Cardiac fibroblast (primary cell): Measurements from ENCODE around the gene NR1I2.

Source experiments
- DNase-seq, 2 donors: peaks; one replicate each; pipeline versions ENCODE4 v3.0.0 to v3.0.0-alpha.2; 2010; ENCODE audit warnings: low read depth in 2 of 2
- H3K4me3 ChIP-seq, 2 donors: replicated peaks in 1 of 2; 1 replicate in 1 of 2; 2 replicates in 1 of 2; pipeline ENCODE4 v1.5.1; 2011; ENCODE audit warnings: low read depth in 2 of 2, low read length in 2 of 2, mild to moderate bottlenecking in 2 of 2, moderate library complexity in 1 of 2
- CTCF ChIP-seq: IDR thresholded peaks from one replicate; pipeline ENCODE4 v1.5.1; 2011; ENCODE audit warnings: low read depth, mild to moderate bottlenecking, low read length, inconsistent platforms

NR1I2 gene

GRCh38 chr3:119781330-119782198, at the start of gene NR1I2:
NR1I2 (plus strand) TSS chr3:119782101.
- DNase-seq = no peak
- no peak within 1 kb of the TSS for H3K4me3 ChIP-seq
- TF ChIP-seq CTCF = no peak

- no peak for DNase-seq
- TF ChIP-seq CTCF = no peak
- no peak overlapping the region for H3K4me3 ChIP-seq
Observed at GRCh38 chr3:119733812-119734211, 48.1 kb upstream of the NR1I2 start.

- no peak for TF ChIP-seq CTCF
- H3K4me3 ChIP-seq = no peak overlapping the region
Observed at GRCh38 chr3:119738741-119739140, 43.2 kb upstream of the NR1I2 start.

GRCh38 chr3:119741657-119742590, 40.0 kb upstream of the NR1I2 start:
- TF ChIP-seq CTCF = no peak

More at GRCh38 chr3:119738741-119739140, 43.2 kb upstream of the NR1I2 start:
- DNase-seq = no peak

GRCh38 chr3:119743921-119744320, 38.0 kb upstream of the NR1I2 start:
- TF ChIP-seq CTCF = no peak
- no peak overlapping the region for H3K4me3 ChIP-seq
- DNase-seq = no peak

More at GRCh38 chr3:119741657-119742590, 40.0 kb upstream of the NR1I2 start:
- no peak overlapping the region for H3K4me3 ChIP-seq
- no peak for DNase-seq

- no peak for DNase-seq
- TF ChIP-seq CTCF = no peak
- no peak overlapping the region for H3K4me3 ChIP-seq
Observed at GRCh38 chr3:119745942-119746341, 36.0 kb upstream of the NR1I2 start.
